Astrocyte (in vitro differentiated cells and primary cell): ENCODE results near the gene DHX16. TPM values are rescaled to one million over a fixed set of nuclear protein-coding genes. Genes with fewer than 3 reads are reported as not detected.

Source experiments
- DNase-seq: peaks from one replicate; pipeline ENCODE4 v3.0.0-alpha.2; 2010; ENCODE audit warnings: low read depth
- FAIRE-seq: peaks from 2 replicates; lab custom pipeline; 2011; peaks lifted over from hg19 to GRCh38; lab: Jason Lieb, UNC
- H2AFZ ChIP-seq: 2 replicates; pipeline ENCODE4 v1.6.0; 2012; ENCODE audit warnings: low read depth, low read length, inconsistent platforms
- H3K27ac ChIP-seq: 2 replicates; pipeline ENCODE4 v1.5.1; 2011; ENCODE audit warnings: low read depth, low read length, inconsistent platforms
- H3K27me3 ChIP-seq: 2 replicates; pipeline ENCODE4 v1.6.0; 2011; ENCODE audit warnings: low read length, inconsistent platforms; ENCODE audit not compliant: insufficient read depth
- H3K36me3 ChIP-seq: 2 replicates; pipeline ENCODE4 v1.5.1; 2011; ENCODE audit warnings: low read length, inconsistent platforms; ENCODE audit not compliant: insufficient read depth
- H3K4me1 ChIP-seq: 2 replicates; pipeline ENCODE4 v1.5.1; 2011; ENCODE audit warnings: low read length, inconsistent platforms; ENCODE audit not compliant: insufficient read depth
- H3K4me2 ChIP-seq: 2 replicates; pipeline ENCODE4 v1.6.0; 2012; ENCODE audit warnings: low read length, inconsistent platforms
- H3K4me3 ChIP-seq: 2 replicates; pipeline ENCODE4 v1.5.1; 2011; ENCODE audit warnings: low read depth, mild to moderate bottlenecking, low read length, inconsistent platforms; ENCODE audit not compliant: insufficient read depth
- H3K79me2 ChIP-seq: 2 replicates; pipeline ENCODE4 v1.6.0; 2012; ENCODE audit warnings: mild to moderate bottlenecking, low read length, inconsistent platforms; ENCODE audit not compliant: insufficient read depth
- H3K9ac ChIP-seq: 2 replicates; pipeline ENCODE4 v1.6.0; 2012; ENCODE audit warnings: mild to moderate bottlenecking, low read length, inconsistent platforms
- H3K9me3 ChIP-seq: 2 replicates; pipeline ENCODE4 v1.5.1; 2012; ENCODE audit warnings: low read depth, mild to moderate bottlenecking, low read length, inconsistent platforms; ENCODE audit not compliant: insufficient read depth
- H4K20me1 ChIP-seq: 2 replicates; pipeline ENCODE4 v1.6.0; 2012; ENCODE audit warnings: low read length, inconsistent platforms; ENCODE audit not compliant: insufficient read depth
- H3K27ac Mint-ChIP-seq: one replicate; pipeline ENCODE4 v1.8.0; 2021; ENCODE audit warnings: mild to moderate bottlenecking, mixed read lengths; ENCODE audit not compliant: unreplicated experiment
- H3K27me3 Mint-ChIP-seq: one replicate; pipeline ENCODE4 v1.8.0; 2021; ENCODE audit warnings: low read depth, mixed read lengths; ENCODE audit not compliant: unreplicated experiment
- H3K36me3 Mint-ChIP-seq: one replicate; pipeline ENCODE4 v1.8.0; 2021; ENCODE audit warnings: low read depth, mixed read lengths; ENCODE audit not compliant: unreplicated experiment
- H3K4me1 Mint-ChIP-seq: one replicate; pipeline ENCODE4 v1.8.0; 2021; ENCODE audit warnings: low read depth, mixed read lengths; ENCODE audit not compliant: unreplicated experiment
- H3K4me3 Mint-ChIP-seq: one replicate; pipeline ENCODE4 v1.8.0; 2021; ENCODE audit warnings: mild to moderate bottlenecking, moderate library complexity, mixed read lengths; ENCODE audit not compliant: unreplicated experiment
- H3K9me3 Mint-ChIP-seq: one replicate; pipeline ENCODE4 v1.8.0; 2021; ENCODE audit warnings: mild to moderate bottlenecking, mixed read lengths; ENCODE audit not compliant: unreplicated experiment
- EZH2 ChIP-seq: IDR thresholded peaks from 2 replicates; pipeline ENCODE4 v1.6.1; 2012; ENCODE audit warnings: mild to moderate bottlenecking, low read length, inconsistent platforms; ENCODE audit not compliant: insufficient read depth
- total RNA-seq: library from RNA; stranded (reverse); gene quantifications from 2 replicates; pipeline ENCODE4 v1.2.1, GENCODE V29; 2021
- TF ChIP-seq, protein P1 (sequence below): IDR thresholded peaks from 2 replicates; pipeline ENCODE4 v1.5.1; 2011; ENCODE audit warnings: low read depth, mild to moderate bottlenecking, inconsistent platforms, low read length, moderate library complexity; ENCODE audit not compliant: insufficient read depth

Gene DHX16
- total RNA-seq, 1 donor from 2014 or later = 30.0 TPM

DNA sequence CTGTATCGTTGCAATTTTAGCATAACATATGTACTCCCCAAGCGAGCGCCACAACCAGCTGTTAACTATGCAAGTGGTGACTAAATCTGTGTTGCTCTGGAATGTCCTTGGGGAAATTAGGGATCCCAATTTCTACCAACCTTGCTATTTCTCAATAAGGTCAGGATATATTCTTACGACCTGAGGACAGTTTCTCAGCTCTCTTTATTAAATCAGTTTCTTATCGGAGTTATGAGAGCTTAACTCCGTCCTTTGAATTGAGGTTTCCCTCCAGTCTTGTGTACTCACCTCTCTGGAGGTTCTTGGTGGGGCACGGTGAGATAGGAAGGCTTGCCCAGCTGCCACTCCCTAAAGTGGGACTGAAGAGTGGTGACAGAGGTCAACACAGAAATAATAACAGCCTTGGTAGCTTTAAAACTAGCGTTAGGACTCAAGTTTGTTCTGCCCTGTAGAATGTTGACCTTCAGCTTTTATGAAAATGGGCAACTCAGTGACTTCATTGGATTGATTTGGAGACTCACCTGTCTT lies 54.5 kb downstream of the DHX16 start:
- Mint-ChIP-seq H3K27ac (peak overlapping the region; percentile 100), H3K9me3 (peaks cover 3% of the 10 kb centered on the region), H3K4me1 (peaks cover 21% of the 10 kb centered on the region), H3K4me3 (peak overlapping the region; percentile 99), H3K36me3 (peaks cover 20% of the 10 kb centered on the region), H3K27me3 (no peaks in the 10 kb centered on the region)
- FAIRE-seq (no peak), DNase-seq (no peak)
- H2AFZ ChIP-seq = no peak overlapping the region
- no peaks in the 10 kb centered on the region for H3K27me3 ChIP-seq
- TF ChIP-seq, protein P1, sequence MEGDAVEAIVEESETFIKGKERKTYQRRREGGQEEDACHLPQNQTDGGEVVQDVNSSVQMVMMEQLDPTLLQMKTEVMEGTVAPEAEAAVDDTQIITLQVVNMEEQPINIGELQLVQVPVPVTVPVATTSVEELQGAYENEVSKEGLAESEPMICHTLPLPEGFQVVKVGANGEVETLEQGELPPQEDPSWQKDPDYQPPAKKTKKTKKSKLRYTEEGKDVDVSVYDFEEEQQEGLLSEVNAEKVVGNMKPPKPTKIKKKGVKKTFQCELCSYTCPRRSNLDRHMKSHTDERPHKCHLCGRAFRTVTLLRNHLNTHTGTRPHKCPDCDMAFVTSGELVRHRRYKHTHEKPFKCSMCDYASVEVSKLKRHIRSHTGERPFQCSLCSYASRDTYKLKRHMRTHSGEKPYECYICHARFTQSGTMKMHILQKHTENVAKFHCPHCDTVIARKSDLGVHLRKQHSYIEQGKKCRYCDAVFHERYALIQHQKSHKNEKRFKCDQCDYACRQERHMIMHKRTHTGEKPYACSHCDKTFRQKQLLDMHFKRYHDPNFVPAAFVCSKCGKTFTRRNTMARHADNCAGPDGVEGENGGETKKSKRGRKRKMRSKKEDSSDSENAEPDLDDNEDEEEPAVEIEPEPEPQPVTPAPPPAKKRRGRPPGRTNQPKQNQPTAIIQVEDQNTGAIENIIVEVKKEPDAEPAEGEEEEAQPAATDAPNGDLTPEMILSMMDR = no peak
- no peak for TF ChIP-seq EZH2
- H3K9ac ChIP-seq = peak overlapping the region; percentile 100
- peak overlapping the region; percentile 89 for H3K4me2 ChIP-seq
- peaks cover 22% of the 10 kb centered on the region for H3K4me1 ChIP-seq
- peak overlapping the region; percentile 100 for H3K27ac ChIP-seq
- H3K79me2 ChIP-seq = peaks cover 44% of the 10 kb centered on the region
- H3K36me3 ChIP-seq = peaks cover 17% of the 10 kb centered on the region
- peak overlapping the region; percentile 78 for H3K4me3 ChIP-seq
- peaks cover 26% of the 10 kb centered on the region for H4K20me1 ChIP-seq
- no peaks in the 10 kb centered on the region for H3K9me3 ChIP-seq

DNA sequence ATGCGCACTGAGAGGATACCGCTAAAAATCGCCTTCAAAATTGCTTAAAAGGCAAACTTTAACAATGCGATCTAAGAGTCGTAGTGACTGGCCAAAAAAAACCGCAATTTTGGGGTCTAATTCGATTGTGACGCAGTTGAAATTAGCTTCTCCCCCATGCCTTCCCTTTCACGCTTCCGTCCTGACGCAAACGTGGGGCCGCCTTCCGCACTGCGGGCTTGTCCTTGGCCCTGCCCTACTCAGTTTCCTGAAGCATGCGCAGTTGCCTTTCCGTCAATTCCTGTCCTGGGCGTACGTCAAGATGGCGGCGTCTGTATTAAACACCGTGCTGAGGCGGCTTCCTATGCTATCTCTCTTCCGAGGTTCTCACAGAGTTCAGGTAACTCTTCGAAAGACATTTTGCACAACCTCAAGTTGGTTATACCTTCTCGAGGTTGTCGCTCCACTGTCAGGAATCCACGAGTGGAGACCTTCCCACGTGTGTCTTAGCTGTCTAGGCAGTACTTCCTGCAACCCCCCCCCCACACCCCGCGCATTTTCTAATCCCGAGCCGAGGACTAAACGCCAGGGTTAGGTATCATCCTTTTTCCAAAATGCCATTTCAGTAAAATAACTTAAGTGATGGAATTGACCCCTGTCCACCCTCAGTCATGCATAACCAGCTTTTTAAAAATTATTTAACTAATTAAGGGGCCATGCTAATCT lies 55.1 kb downstream of the DHX16 start, which contains the start of gene MRPS18B:
Gene MRPS18B, plus strand, starts transcription at position 276 of the 705 bp plus-strand sequence. Its CDS starts 26 bp downstream, at position 302.
- Histone ChIP-seq H3K9ac (peak within 1 kb of the TSS; percentile 100), H3K4me2 (peak within 1 kb of the TSS; percentile 99), H3K4me3 (peak within 1 kb of the TSS; percentile 100), H3K27me3 (no peaks in the 10 kb centered on the region), H2AFZ (peak within 1 kb of the TSS; percentile 79), H3K79me2 (peaks cover 44% of the 10 kb centered on the region), H3K27ac (peak within 1 kb of the TSS; percentile 100), H4K20me1 (peaks cover 32% of the 10 kb centered on the region), H3K9me3 (no peaks in the 10 kb centered on the region), H3K36me3 (peaks cover 14% of the 10 kb centered on the region), H3K4me1 (peaks cover 28% of the 10 kb centered on the region)
- no peak for TF ChIP-seq EZH2
- TF ChIP-seq, protein P1 = no peak
- Mint-ChIP-seq H3K4me1 (peaks cover 27% of the 10 kb centered on the region), H3K36me3 (peaks cover 20% of the 10 kb centered on the region), H3K9me3 (peaks cover 3% of the 10 kb centered on the region), H3K27ac (peak within 1 kb of the TSS; percentile 100), H3K4me3 (peak within 1 kb of the TSS; percentile 99), H3K27me3 (no peaks in the 10 kb centered on the region)
- peak; percentile 95 for DNase-seq
- no peak for FAIRE-seq
